Fibroblast of skin of right biceps (primary cell): Measurements from ENCODE around the gene FRMD1.
"Not testable (repeated sequence)": the region's sequence is repeated elsewhere in the genome, so short reads cannot be mapped to it uniquely, and the experiment has no call there.

Source experiments
- DNase-seq: peaks from one replicate; pipeline ENCODE4 v3.0.0-alpha.2; 2013

The FRMD1 gene

DNA sequence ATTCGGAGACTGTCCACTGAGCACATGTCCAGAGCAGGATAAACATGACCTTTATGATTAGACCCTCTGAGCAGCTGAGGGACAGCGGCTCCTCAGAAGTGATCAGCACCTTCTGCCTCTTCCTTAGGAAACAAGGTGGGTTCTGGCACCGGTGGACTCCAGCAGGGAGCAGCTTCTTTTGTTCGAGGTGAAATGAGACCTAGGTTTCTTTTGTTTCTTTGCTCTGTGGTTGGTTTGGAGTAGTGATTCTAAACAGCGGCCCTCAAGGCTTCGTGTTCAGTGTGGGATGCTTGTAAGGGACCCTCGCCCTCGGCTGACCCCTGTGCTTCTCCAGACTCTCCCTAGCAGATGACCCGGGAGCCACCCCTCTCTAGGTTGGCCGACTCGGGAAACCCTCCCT, 14.6 kb upstream of the FRMD1 start:
- no peak for DNase-seq

DNA sequence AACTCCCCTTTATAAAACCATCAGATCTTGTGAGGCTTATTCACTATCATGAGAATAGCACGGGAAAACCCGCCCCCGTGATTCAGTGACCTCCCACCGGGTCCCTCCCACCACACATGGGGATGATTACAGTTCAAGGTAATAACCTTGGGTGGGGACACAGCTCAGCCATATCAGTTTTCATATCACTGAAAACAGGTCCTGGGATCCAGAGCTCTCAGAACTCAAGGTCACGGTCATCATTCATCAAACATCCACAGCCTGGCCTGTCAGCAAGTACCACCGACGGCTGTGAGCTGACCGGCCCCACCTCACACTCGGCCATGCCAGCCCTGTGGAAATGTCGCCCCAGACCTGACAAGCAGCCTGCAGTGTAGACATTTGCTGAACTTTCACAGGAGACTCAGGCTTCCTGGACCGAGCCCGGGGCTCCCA, 14.1 kb upstream of the FRMD1 start:
- DNase-seq: no peak

DNA sequence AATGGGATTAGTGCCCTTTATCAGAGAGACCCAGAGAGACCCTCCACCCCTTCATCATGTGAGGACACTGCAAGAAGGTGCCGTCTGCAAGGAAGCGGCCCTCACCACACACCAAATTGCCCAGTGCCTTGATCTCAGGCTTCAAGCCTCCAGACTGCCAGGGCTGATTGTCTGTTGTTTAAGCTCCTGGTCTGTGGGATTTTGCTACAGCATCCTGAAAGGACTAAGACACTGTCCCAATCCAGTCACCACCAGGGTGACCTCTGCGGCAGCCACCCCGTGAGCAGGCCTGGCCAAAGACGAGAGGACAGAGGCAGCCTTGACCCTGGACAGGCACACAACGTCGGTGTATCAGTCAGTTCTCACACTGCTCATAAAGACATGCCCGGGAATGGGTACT, 13.5 kb upstream of the FRMD1 start:
- DNase-seq: no peak

DNA sequence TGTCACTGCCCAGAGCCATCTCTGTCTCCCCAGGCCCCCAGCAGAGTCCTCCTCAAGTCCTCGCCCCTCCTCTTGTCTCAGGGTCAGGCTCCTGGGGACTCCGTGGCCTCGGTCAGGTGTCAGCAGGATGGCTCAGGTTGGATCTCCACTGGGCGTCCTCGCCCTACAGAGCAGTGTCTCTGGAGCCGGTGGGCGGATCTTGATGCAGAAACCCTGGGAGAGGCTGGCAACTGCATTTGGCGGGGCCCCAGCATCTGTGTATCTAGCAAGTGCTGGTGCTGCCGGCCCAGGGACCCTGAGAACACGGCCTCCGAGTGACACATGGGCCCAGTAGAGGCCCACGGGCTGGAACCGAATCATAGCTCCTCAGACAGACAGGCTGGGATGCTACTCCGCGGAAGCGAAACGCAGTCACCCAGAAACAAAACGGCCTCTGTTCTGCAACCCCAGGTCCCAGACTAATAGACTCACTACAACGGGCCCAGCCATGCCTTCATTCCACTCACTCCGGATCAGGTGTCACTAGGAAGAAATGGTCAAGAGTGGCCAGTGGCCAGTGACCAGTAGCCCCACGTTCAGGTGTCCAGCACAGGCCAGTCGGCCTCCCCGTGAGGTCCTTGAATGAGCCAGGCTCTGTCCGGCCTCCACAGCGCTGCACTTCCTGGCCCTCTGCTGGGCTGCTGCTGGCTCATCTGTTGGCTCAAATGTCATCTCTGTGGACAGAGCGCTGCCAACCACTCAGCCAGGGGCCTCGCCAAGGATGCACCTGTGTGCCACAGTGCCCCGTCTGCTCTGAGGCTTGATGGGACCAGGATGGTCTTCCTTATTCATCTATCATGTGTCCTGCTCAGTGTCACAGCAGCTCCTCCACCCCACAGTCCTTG, 12.6 kb upstream of the FRMD1 start:
- no peak for DNase-seq

DNA sequence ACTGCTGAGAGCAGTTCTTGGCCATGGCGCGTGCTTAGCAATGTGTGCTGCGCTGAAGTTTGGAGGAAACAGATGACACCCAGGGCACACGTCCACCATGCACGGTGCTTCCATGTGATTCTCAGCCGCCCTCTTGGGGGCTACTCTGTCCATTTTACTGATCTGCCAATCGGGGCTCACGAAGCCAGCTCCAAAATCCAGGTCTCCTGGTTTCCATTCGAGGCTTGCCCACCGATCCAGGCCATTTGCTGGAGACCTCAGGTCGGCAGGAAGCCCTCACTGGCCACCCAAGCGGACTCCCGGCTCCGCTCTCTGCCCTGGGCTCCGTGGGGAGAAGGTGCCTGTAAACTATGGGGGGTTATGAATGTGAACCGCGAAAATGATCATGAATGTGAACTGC, 11.7 kb upstream of the FRMD1 start:
- no peak for DNase-seq

DNA sequence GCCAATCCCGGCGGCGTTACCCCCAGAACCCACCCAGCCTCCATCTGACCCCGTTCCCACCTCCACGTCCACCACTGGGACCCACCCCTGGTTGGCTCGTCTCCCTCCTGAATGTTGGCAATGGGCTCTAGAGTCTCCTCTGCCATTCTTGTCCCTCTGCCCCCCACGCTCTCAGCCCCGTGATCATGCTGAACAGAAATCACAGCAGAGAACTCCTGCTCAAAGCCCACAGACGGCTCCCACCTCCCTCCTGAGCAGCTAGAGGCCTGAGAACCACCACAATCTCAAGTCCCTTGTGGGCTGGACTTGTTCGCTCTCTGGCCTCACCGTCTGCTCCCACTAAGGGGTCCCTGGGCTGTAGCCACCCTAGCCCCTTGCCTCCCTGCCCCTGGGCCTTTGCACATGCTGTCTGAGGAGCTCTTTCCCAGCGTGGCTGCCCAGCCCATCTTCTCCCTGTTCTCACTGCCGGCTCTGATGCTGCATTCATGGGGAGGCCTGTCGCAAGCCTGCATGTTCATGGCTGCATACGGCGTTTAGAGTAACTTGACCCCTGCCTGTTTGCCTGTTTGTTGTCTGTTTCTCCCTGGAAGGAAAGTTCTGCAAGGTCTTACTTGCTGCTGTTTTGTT, 11.2 kb upstream of the FRMD1 start:
- DNase-seq: no peak

DNA sequence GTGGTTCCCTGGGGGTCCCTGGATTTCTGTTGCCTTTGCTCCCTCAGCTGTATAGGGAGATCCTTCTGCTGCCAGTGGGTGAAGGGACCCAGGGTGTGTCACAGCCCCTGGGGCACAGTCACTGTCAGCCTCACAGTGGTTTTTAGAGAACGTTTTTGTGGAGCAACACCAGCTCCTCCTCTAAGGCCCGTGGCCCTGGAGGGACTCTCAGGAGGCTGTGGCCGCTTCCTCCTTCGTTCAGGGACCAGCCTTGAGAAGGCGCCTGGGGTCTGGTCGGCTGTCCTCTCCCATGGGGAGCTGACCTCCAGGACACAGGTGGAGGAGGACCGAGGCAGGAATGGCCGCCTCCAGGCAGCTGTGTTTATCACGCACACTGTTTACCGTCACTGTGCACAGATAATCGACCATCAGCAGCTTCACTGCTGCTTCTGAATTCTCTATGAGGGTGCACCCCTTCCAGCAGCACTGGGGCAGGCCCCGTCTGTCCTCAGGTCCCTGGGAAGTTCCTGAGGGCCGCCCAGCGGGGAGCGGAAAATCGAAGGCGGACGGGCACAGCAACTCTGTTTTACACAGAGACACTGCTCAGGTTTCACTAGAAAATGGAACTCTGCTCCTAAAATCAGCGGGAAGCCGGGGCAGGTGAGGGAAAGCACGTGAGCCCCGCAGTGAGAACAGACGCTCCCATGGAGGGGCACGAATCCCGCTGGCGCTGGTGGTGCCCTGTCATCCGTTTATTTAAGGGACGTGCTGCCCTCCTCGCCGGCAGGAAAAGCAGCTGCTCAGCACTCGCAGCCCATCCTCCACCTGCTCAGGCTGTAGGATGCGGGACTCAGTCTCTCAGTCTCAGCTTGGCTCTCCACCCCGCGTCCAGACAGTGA, 10.4 kb upstream of the FRMD1 start:
- DNase-seq: no peak

DNA sequence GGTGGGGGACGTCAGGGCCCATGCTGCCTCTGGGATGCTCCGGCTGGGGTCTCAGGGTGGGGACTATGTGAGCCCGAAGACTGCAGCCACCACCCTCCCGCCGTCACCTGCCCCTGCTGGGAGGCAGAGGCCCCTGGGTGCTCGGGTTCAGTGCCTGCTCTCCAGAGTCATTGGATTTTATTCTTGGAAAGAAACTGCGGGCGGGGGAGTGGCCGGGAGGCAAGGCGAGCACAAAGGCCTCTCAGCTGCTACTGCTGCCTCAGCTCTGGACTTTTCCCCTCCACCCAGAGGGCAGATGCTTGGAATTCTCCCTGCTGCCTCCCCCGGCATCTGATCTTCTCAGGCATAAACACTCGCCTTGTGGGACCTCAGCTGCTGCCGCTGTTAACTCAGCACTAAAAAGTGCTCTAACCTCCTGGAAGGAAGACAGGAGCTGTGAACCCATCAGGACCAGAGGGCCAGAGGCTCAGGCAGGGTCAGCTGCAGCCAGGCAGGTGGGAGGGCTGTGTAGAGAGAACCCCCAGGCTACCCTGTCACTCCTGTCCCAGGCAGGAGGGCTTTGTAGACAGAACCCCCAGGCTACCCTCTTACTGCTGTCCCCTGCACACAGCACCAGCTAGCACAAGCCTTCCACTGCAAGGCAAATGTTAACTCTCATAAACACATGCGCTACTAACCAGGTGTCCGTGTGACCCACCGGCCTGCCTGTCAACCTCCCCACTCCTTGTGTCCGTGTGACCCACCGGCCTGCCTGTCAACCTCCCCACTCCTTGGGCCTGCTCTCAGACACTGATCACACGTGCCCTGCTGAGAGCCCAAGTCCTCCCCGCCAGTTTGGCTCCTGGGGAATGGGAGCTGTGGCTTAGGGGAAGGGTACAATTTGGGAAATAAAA, 9.4 kb upstream of the FRMD1 start:
- DNase-seq: peak; percentile 18

DNA sequence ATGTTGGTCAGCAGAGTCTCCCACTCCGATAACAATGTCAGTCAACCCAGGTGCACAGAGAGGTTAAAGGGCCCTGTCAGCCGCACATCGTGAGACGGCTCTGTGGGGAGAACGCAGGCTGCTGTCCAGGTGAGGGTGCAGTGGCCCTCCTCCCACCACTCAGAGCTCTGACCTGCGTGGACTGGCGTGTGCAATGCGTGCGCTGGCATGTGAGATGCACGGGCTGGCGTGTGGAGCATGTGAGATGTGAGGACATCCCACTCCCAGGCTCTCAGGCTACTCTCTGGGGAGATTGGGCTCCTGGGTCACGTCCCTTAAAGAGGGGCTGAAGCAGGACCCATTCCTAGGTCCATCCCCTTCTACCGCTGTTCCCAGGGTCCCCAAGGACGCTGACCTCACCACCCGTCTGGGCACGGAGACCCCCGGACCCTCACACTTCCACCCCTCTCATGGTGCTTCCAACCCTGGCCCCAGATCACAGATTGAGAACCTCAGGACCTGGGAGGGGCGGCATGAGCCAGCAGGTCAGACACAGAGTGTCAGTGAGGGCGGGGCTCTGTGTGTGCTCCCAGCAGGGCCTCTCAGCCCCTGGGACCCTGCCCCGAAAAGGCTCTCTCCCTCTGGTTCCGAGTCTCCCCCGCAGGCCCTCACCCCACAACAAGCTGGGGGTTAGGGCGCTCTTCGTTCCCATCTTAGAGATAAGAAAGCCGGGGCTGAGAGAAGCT, 8.6 kb upstream of the FRMD1 start:
- no peak for DNase-seq

DNA sequence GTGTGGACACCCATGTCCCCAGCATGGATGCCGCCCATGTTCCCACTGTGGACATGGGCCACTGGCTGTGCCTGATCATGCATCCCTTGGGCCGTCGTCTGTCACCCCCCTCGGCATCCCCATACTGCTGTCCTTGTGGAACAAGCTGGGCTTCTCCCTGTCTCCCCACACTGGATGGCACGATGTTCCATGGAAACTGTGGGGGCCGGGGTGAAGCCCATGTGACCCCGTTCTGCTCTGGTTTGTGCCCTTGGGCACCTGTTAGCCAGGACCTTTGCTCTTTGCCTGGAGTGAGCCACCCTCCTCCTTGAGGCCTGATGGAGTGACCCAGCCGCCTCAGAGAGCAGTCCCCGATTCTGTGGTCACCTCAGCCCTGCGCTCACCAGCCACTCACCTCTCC, 7.6 kb upstream of the FRMD1 start:
- DNase-seq: no peak

DNA sequence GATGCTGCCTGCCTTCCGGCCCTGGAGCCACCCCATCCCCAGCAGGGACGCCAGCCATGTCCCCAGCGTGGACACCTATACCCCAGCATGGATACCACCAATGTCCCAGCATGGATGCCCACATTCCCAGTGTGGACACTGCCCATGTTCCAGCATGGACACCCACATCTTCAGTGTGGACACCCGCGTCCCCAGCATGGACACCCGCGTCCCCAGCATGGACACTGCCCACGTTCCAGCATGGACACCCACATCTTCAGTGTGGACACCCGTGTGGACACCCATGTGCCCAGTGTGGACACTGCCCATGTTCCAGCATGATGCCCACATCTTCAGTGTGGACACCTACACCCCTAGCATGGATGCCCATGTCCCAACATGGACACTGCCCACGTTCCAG, 7.1 kb upstream of the FRMD1 start:
- DNase-seq: no peak

DNA sequence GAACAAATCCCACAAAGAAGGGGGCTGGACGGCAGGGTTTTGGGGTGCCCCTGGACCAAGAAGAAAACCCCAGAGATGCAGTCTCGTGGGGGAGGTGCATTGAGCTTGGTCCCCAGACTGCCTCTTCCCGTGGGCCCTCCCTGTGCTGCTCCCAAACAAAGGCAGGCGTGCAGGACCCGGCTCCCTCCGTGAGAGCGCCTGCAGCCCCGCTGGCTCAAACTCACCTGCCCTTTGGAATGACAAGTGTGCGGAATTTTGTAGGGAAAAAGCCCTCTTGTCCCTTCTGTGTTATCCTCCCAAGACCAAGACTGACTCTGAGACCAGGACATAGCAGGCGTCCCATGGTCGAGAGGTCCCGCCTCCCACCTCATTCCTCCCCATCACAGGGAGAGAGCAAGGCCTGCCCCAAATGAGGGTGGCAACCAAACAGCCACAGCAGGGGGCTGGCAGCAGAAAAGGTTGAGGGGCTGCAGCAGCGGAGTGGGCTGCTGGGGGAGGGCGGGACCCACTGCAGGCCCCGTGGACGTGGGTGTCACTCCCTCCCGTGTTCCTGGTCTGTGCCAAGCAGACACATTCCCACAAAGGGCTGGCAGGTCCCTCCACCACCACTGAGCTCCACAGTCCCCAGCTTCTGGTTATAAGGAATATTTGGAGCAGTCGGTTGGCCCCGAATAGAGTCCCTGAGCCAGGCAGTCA, 5.6 kb upstream of the FRMD1 start:
- DNase-seq: no peak

DNA sequence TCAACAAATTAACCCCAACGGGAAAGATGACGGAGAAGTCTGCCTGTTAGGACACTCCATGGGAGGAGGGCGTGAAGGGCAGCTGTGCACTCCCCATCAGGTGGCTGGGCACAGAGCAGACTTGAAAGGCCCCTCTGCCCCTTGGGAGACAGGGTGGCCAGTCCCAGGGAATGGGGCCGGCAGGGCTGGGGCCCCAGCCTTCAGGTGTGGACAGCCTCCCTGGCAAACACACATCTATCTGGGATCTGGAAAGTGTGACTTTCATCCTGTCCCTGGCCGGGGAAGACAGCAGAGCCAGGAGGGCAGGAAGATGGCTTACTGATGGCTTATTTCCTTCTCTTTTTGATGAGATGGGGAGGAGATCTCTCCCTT, 4.5 kb upstream of the FRMD1 start:
- DNase-seq: no peak

DNA sequence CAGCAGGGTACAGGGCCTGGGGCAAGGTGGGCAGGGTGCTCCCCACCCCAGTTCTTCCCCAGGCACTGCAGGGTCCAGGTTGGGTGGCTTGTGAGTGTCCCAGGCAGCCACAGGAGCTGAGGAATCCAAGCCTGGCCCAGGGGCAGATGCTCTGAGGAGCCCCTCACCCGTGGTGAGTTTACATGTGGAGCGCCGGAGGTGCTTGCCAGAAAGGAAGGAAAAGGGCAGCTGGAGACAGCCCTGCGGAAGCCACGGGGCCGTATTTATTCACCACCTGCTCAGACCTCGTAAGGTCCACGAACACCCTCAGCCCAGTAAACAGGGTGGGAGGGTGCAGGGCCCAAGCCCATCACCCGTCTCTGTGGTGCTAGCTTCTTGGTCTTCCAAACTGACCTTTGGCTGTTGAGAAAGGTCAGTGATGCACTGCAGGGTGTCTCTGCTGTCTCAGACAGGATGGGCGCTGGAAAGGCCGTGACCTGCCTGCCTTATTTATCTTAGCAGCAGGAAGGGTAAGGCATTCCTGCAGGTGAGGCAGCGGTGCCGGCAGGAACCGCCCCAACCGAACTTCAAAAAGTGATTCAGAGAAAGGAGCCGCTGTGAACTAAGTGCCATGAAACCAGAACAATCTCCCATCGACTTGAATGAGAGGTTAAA, 4.0 kb upstream of the FRMD1 start:
- DNase-seq: no peak

DNA sequence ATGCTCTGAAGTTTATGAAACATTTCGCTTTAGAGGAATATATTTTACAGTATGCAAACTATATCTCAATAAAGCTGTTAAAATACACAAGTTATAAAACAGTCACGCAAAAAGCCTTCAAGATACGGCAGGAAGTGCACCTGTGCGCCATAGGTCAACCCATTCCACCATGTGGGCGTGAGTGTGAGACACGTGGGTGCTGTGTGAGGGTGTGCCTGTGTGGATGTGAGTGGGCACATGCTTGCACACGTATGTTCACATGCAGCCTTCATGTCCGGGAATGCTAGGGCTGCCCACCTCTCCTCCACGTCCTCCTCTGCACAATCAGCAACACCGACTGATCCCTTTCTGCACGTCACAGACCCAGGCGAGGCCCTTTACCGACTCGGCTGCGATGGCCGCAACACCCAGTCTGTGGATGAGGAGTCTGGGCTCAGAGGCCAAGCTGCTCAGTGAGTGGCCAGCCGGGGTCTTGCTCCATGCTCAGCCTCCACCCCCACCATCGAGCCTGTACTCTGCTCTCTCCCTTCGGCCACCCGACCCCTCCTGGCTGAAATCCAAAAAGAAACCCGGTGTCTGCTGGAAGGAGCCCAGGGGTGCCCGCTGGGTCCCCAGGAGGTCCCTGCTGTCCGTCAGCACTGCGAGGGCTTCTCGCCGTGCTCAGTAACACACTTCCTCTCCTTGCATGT, 3.0 kb upstream of the FRMD1 start:
- DNase-seq: no peak

DNA sequence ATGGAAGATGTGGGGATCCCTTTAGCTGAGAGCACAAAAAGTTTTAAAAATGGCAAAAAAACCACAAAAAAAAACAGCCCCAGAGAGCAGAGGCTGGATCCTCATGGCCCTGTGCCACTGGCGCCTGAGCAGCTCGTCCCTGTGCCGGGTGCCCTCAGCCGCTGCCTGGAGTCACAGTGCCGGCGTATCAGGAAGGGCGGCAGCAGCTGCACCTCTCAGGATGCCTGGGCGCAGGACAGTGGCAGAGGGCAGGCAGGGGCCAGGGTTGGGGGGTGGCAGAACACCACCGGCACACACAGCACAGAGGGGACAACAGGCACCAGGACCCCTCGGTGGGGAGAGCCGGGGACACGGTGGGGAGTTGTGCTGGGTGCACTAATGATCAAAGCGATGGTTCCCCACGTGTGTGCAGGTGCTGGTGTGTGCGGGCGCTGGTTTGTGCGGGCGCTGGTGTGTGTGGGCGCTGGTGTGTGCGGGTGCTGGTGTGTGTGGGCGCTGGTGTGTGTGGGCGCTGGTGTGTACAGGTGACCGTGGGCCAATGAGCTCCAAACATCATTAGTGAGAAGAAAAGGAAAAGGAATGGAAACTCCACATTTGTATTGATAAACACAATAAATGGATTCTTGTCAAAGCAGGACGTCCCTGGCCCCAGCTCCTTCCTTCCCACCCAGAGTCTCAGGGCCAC, 1.5 kb upstream of the FRMD1 start:
- DNase-seq: no peak

DNA sequence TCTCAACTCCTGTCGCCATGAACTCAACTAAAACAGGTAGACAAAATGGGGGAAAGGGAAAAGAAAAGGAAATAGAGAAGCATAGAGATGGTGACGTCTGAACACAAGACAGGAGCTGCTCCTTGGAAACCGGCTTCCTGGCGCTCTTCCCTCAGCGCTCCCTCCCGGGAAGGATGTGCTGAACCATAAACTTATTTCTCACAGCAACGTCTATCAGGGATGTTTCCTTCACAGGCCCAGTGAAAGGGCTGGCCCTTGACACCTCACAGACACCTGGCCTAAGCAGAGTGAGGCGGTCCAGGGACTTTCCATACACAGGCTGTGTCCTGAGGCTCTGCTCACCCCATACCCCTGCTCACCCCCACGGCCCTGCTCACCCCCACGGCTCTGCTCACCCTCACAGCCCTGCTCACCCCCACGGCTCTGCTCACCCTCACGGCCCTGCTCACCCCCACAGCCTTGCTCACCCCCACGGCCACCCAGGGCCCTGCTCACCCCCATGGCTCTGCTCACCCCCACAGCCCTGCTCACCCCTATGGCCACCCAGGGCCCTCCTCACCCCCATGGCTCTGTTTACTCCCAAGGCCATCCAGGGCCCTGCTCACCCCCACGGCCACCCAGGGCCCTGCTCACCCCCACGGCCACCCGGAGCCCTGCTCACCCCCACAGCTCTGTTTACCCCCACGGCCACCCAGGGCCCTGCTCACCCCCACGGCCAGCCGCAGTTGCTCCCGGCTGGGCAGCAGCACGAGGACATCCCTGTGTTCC, 653 bp downstream of the FRMD1 start:
- DNase-seq: no peak

DNA sequence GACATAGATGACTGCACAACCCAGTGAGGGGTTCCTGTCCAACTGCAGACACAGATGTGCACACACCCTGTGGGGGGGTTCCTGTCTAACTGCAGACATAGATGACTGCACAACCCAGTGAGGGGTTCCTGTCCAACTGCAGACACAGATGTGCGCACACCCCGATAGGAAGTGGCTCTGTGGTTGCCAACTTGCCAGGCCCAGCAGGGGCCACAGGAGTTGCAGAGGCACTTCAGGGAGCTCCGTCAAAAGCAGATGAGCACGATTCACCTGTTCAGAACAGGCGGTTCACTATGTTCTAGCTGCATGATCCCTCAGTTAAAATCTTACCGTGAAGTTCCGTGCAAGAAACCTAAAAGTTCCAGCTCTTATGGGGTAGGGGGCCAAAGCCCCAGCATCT, 1.6 kb downstream of the FRMD1 start:
- not testable (repeated sequence) for DNase-seq

DNA sequence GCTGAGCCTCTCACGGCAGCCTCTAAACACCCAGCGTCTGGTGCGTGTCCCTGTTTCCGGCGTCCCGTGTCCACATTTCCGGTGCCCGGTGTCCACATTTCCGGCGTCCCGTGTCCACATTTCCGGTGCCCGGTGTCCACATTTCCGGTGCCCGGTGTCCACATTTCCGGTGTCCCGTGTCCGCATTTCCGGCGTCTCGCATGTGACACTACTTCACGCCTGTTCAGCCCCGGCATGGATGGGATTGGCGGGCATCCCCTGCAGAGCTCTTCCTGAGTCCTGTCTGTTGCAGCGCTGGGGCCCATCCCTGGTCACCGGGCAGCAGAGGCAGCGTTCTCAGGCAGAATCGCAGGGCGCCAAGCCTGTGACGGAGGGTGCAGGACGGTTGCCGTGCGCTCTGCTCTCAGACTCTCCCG, 3.2 kb downstream of the FRMD1 start:
- DNase-seq: no peak
